HEK293 (cell line): ENCODE measurements around the gene TTC31.

Experiments
- CTCF ChIA-PET: fragments of 350-600 bp; formaldehyde crosslinking; extraction: SDS; loops from one replicate; lab custom pipeline; 2021; ENCODE audit warnings: antibody characterized with exemption; lab: Yijun Ruan, JAX
- POLR2A ChIA-PET: fragments of 300-600 bp; formaldehyde crosslinking; extraction: SDS; loops from one replicate; lab custom pipeline; 2020; ENCODE audit warnings: antibody characterized with exemption, inconsistent platforms; lab: Yijun Ruan, JAX
- H3K27ac ChIP-seq: fragments of 200-500 bp; sonication (Bioruptor generic); 2 replicates; pipeline ENCODE4 v1.5.1; 2014; ENCODE audit warnings: low read depth, low read length, control low read depth, inconsistent platforms; ENCODE audit errors: extremely low read depth
- H3K36me3 ChIP-seq, 2 experiments: fragments of 200-500 bp in 1 of 2; sonication (Bioruptor generic) in 1 of 2; 1 replicate in 1 of 2; 2 replicates in 1 of 2; pipeline ENCODE4 v1.5.1; 2014 to 2017; ENCODE audit warnings: inconsistent platforms in 2 of 2, low read length in 2 of 2; ENCODE audit not compliant: control insufficient read depth in 2 of 2, insufficient read depth in 1 of 2
- H3K4me1 ChIP-seq: fragments of 200-500 bp; sonication (Bioruptor generic); 2 replicates; pipeline ENCODE4 v1.5.1; 2014; ENCODE audit warnings: mild to moderate bottlenecking, low read length, inconsistent platforms; ENCODE audit not compliant: control insufficient read depth, insufficient read depth
- H3K4me3 ChIP-seq: 2 replicates; pipeline ENCODE4 v1.5.1; 2011; ENCODE audit warnings: low read depth, mild to moderate bottlenecking, control low read depth, low read length, moderate library complexity
- H3K9me3 ChIP-seq: fragments of 200-500 bp; sonication (Bioruptor generic); 2 replicates; pipeline ENCODE4 v1.5.1; 2014; ENCODE audit warnings: low read depth, low read length, inconsistent platforms; ENCODE audit not compliant: control insufficient read depth, insufficient read depth
- BCL11A ChIP-seq: fragments of 450-650 bp; formaldehyde crosslinking; IDR thresholded peaks from 2 replicates; pipeline ENCODE4 v1.5.1; 2016; ENCODE audit warnings: low read depth, missing biosample characterization, missing genetic modification characterization
- MYNN ChIP-seq: fragments of 450-650 bp; formaldehyde crosslinking; IDR thresholded peaks from 2 replicates; pipeline ENCODE4 v1.5.1; 2016; ENCODE audit warnings: missing biosample characterization, missing genetic modification characterization, borderline replicate concordance
- OSR2 ChIP-seq: fragments of 450-650 bp; formaldehyde crosslinking; IDR thresholded peaks from 2 replicates; pipeline ENCODE4 v1.5.1; 2016; ENCODE audit warnings: missing biosample characterization, missing genetic modification characterization
- PATZ1 ChIP-seq: fragments of 450-650 bp; formaldehyde crosslinking; IDR thresholded peaks from 2 replicates; pipeline ENCODE4 v1.5.1; 2016; ENCODE audit warnings: missing biosample characterization, missing genetic modification characterization
- SCRT1 ChIP-seq: fragments of 450-650 bp; formaldehyde crosslinking; IDR thresholded peaks from 2 replicates; pipeline ENCODE4 v1.5.1; 2016; ENCODE audit warnings: missing biosample characterization, missing genetic modification characterization, borderline replicate concordance
- SP2 ChIP-seq: fragments of 450-650 bp; formaldehyde crosslinking; IDR thresholded peaks from 2 replicates; pipeline ENCODE4 v1.5.1; 2016; ENCODE audit warnings: missing biosample characterization, missing genetic modification characterization
- SP3 ChIP-seq: fragments of 450-650 bp; formaldehyde crosslinking; IDR thresholded peaks from 2 replicates; pipeline ENCODE4 v1.5.1; 2016; ENCODE audit warnings: missing biosample characterization, missing genetic modification characterization
- TCF7L2 ChIP-seq: IDR thresholded peaks from 2 replicates; pipeline ENCODE4 v1.6.1; 2011; ENCODE audit warnings: low read depth, mild to moderate bottlenecking, inconsistent platforms, low read length, moderate library complexity, borderline replicate concordance
- ZNF138 ChIP-seq: fragments of 450-650 bp; formaldehyde crosslinking; IDR thresholded peaks from 2 replicates; pipeline ENCODE4 v1.5.1; 2016; ENCODE audit warnings: missing biosample characterization, missing genetic modification characterization, borderline replicate concordance
- ZNF221 ChIP-seq: fragments of 450-650 bp; formaldehyde crosslinking; IDR thresholded peaks from 2 replicates; pipeline ENCODE4 v1.5.1; 2017; ENCODE audit warnings: missing biosample characterization, missing genetic modification characterization, borderline replicate concordance
- ZNF335 ChIP-seq: fragments of 450-650 bp; formaldehyde crosslinking; conservative IDR thresholded peaks from 2 replicates; pipeline ENCODE4 v1.5.1; 2016; ENCODE audit warnings: missing biosample characterization, missing genetic modification characterization
- ZNF544 ChIP-seq: fragments of 450-650 bp; formaldehyde crosslinking; IDR thresholded peaks from 2 replicates; pipeline ENCODE4 v1.5.0; 2017; ENCODE audit warnings: missing biosample characterization, missing genetic modification characterization
- ZNF596 ChIP-seq: fragments of 450-650 bp; IDR thresholded peaks from 2 replicates; pipeline ENCODE4 v1.5.0; 2018; ENCODE audit warnings: missing biosample characterization, mild to moderate bottlenecking, missing genetic modification characterization, moderate library complexity
- ZNF837 ChIP-seq: fragments of 450-650 bp; formaldehyde crosslinking; IDR thresholded peaks from 2 replicates; pipeline ENCODE4 v1.5.1; 2016; ENCODE audit warnings: missing biosample characterization, missing genetic modification characterization
- TF ChIP-seq, protein P1 (sequence below): fragments of 450-650 bp; formaldehyde crosslinking; IDR thresholded peaks from 2 replicates; pipeline ENCODE4 v1.5.1; 2016; ENCODE audit warnings: missing biosample characterization, missing genetic modification characterization
- TF ChIP-seq, protein P2 (sequence below): fragments of 450-650 bp; formaldehyde crosslinking; IDR thresholded peaks from 2 replicates; pipeline ENCODE4 v1.5.1; 2016; ENCODE audit warnings: missing biosample characterization, missing genetic modification characterization

The TTC31 gene

GRCh38 chr2:74522516-74522915 is 39.6 kb downstream of the TTC31 start (continued):
- TF ChIP-seq ZNF544 (tag by site-specific recombination) (no peak), PATZ1 (no peak), MYNN (tag by site-specific recombination) (no peak), SP2 (tag by site-specific recombination) (no peak)

DNA sequence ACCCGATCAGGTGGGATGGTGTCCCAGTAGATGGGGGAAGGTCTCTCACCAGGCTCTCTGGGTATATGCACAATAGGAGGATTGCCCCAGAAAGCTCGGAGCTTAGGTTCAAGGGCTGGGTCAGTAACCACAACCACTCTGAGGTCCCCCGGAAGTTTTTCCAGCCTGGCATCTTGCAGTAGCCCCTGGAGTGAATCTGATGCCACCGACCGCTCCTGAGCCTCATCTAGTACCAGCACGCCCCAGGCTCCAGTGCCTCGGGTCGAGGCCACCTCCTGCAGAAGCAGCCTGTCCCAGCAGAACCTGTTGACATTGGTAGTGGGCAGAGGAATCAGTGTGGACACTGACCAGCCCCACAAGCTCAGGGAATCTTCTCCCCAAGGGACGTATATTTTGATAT is 41.1 kb downstream of the TTC31 start:
- no peak for TF ChIP-seq SP3 (tag by site-specific recombination)
- no peak for TF ChIP-seq OSR2 (tag by site-specific recombination)
- no peak for TF ChIP-seq ZNF837 (tag by site-specific recombination)
- no peak for TF ChIP-seq SCRT1 (tag by site-specific recombination)
- no peak overlapping the region for H3K27ac ChIP-seq
- POLR2A ChIA-PET, result no interaction called here
- H3K4me1 ChIP-seq, result no peaks in the 10 kb centered on the region; the same call in 1 of the 2 replicates
- H3K4me3 ChIP-seq, result no peak overlapping the region
- CTCF ChIA-PET, result no interaction called here
- no peaks in the 10 kb centered on the region for H3K9me3 ChIP-seq
- peaks cover 7 to 36% of the 10 kb centered on the region in 2 experiments; a peak in 1 of 3 replicates for H3K36me3 ChIP-seq

DNA sequence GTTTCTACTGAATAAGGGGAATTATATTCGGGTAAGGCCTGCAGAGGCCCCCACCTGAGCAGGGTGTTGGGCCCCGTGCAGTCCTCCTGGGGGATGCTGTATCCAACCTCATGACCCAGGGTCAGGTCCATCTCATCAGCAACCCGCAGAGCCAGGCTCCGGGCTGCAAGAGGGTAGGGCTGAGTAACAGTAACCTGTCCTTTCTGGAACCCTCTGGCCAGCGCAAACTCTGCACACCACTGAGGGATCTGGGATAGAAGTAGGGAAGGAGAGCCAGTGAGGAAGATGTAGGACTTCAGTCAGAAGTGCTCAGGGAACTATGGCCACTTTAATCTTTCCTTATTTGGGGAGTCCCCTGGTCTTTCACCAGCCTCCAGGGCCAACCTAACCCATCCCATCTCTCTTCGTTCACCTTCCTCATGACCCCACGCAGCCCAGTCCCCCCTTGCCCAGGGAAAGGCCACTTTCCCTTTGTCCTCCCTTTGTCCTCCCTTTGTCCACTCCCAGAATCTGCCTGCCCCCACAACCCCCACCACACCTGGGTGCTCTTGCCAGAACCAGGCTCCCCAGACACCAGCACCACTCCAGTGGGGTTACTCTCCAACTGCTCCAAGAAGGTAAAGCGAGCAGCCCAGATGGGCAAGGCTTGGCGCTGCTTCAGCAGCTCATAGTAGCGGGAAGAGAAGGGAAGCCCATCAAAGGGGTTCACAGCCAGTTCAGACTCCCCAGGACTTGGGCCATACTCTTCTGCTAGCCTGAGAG is 42.3 kb downstream of the TTC31 start:
- Histone ChIP-seq H3K27ac (no peak overlapping the region), H3K9me3 (no peaks in the 10 kb centered on the region), H3K4me3 (no peak overlapping the region), H3K4me1 (no peaks in the 10 kb centered on the region; the same call in 1 of the 2 replicates), H3K36me3 (peaks cover 7 to 36% of the 10 kb centered on the region in 2 experiments; a peak in 1 of 3 replicates)
- TF ChIP-seq TCF7L2, result no peak
- no peak for TF ChIP-seq ZNF596 (tag by site-specific recombination)
- TF ChIP-seq, protein P1, sequence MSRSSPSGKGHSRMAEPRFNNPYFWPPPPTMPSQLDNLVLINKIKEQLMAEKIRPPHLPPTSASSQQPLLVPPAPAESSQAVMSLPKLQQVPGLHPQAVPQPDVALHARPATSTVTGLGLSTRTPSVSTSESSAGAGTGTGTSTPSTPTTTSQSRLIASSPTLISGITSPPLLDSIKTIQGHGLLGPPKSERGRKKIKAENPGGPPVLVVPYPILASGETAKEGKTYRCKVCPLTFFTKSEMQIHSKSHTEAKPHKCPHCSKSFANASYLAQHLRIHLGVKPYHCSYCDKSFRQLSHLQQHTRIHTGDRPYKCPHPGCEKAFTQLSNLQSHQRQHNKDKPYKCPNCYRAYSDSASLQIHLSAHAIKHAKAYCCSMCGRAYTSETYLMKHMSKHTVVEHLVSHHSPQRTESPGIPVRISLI (tag by site-specific recombination), result no peak
- TF ChIP-seq ZNF138 (tag by site-specific recombination), result no peak
- TF ChIP-seq ZNF335 (tag by site-specific recombination), result no peak
- TF ChIP-seq BCL11A (tag by site-specific recombination), result no peak
- no peak for TF ChIP-seq ZNF221 (tag by site-specific recombination)
- TF ChIP-seq, protein P2, sequence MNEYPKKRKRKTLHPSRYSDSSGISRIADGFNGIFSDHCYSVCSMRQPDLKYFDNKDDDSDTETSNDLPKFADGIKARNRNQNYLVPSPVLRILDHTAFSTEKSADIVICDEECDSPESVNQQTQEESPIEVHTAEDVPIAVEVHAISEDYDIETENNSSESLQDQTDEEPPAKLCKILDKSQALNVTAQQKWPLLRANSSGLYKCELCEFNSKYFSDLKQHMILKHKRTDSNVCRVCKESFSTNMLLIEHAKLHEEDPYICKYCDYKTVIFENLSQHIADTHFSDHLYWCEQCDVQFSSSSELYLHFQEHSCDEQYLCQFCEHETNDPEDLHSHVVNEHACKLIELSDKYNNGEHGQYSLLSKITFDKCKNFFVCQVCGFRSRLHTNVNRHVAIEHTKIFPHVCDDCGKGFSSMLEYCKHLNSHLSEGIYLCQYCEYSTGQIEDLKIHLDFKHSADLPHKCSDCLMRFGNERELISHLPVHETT (tag by site-specific recombination), result no peak
- CTCF ChIA-PET, result interaction anchor here (1.3 kb wide), 1 partner anchor 19 kb away, joined by 5 read pairs; no protein-coding TSS in a partner anchor
- POLR2A ChIA-PET, result interaction anchor here (1.0 to 1.4 kb wide), 3 partner anchors 17 to 51 kb away, joined by 5 to 9 read pairs (median 6); partner anchors contain the start of genes CCDC142, PCGF1 and TTC31
